GM23338 (cell line): Measurements from ENCODE around the gene HSD17B2.

Experiments
- EZH2 ChIP-seq: fragments of 200-600 bp; sonication (generic); IDR thresholded peaks from one replicate; pipeline ENCODE4 v1.8.0; 2017; ENCODE audit warnings: antibody characterized with exemption, mild to moderate bottlenecking, low read depth; ENCODE audit not compliant: unreplicated experiment
- EZH2phosphoT487 ChIP-seq: fragments of 200-600 bp; sonication (generic); IDR thresholded peaks from one replicate; pipeline ENCODE4 v1.8.1; 2018; ENCODE audit warnings: antibody characterized with exemption; ENCODE audit not compliant: unreplicated experiment
- JUNB ChIP-seq: IDR thresholded peaks from one replicate; pipeline ENCODE4 v1.6.1; 2016; ENCODE audit warnings: antibody characterized with exemption; ENCODE audit not compliant: unreplicated experiment
- POLR2AphosphoS5 ChIP-seq: IDR thresholded peaks from 2 replicates; pipeline ENCODE4 v1.6.1; 2016; ENCODE audit warnings: antibody characterized with exemption, low read depth
- ZNF331 ChIP-seq: fragments of 250-450 bp; sonication (Bioruptor Pico); IDR thresholded peaks from 2 replicates; pipeline ENCODE4 v1.5.0; 2020; ENCODE audit warnings: low read depth, mild to moderate bottlenecking, moderate library complexity
- TF ChIP-seq, protein P1 (sequence below), 2 experiments: fragments of 200-600 bp in 1 of 2; sonication (generic) in 1 of 2; conservative IDR thresholded peaks; 2 replicates each; pipeline versions ENCODE4 v1.5.1 to v1.6.1; 2016 to 2017; ENCODE audit warnings: antibody characterized with exemption in 2 of 2, low read depth in 2 of 2, mild to moderate bottlenecking in 2 of 2, moderate library complexity in 1 of 2
- TF ChIP-seq, protein P2 (sequence below): IDR thresholded peaks from one replicate; pipeline ENCODE4 v1.6.1; 2018; ENCODE audit warnings: antibody characterized with exemption; ENCODE audit not compliant: unreplicated experiment
- TF ChIP-seq, protein P3 (sequence below): IDR thresholded peaks from 2 replicates; pipeline ENCODE4 v1.6.1; 2016; ENCODE audit warnings: antibody characterized with exemption

DNA sequence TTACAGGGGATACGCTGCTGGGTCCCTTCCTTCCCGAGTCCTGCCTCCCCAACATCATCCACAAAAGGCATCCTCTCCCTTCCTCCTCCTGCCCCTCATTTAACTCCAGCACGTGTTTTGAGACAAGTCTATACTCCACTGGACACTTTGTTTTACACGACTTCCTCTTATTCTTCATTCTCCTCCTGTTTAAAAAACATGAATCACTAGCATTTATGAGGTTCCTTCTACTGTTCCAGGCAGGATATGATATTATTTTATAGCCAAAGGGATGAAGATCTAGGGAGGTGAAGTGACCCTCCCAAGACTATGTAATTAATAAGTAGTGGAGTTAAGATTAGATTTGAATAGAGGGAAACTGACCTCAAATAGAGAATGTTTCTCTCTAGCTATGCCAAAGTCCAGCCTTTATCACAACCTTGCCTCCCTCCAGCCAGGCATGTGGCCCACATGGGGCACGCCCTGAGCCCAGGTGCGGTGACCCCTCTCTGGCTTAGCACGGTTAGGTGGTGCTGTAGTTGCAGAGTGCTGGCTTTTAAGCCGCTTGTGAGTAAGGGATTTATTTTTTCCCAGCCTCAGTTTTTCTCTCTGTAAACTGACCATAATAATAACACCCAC lies 1.3 kb upstream of the HSD17B2 start:
- TF ChIP-seq, protein P1, sequence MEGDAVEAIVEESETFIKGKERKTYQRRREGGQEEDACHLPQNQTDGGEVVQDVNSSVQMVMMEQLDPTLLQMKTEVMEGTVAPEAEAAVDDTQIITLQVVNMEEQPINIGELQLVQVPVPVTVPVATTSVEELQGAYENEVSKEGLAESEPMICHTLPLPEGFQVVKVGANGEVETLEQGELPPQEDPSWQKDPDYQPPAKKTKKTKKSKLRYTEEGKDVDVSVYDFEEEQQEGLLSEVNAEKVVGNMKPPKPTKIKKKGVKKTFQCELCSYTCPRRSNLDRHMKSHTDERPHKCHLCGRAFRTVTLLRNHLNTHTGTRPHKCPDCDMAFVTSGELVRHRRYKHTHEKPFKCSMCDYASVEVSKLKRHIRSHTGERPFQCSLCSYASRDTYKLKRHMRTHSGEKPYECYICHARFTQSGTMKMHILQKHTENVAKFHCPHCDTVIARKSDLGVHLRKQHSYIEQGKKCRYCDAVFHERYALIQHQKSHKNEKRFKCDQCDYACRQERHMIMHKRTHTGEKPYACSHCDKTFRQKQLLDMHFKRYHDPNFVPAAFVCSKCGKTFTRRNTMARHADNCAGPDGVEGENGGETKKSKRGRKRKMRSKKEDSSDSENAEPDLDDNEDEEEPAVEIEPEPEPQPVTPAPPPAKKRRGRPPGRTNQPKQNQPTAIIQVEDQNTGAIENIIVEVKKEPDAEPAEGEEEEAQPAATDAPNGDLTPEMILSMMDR (conservative IDR thresholded peaks at IDR 0.05; ENCODE audit: low read depth in 2 of 2): no peak
- TF ChIP-seq POLR2AphosphoS5 (no peak), EZH2 (no peak), EZH2phosphoT487 (no peak), JUNB (no peak), ZNF331 (CRISPR knock-in tag) (no peak)
- TF ChIP-seq, protein P2, sequence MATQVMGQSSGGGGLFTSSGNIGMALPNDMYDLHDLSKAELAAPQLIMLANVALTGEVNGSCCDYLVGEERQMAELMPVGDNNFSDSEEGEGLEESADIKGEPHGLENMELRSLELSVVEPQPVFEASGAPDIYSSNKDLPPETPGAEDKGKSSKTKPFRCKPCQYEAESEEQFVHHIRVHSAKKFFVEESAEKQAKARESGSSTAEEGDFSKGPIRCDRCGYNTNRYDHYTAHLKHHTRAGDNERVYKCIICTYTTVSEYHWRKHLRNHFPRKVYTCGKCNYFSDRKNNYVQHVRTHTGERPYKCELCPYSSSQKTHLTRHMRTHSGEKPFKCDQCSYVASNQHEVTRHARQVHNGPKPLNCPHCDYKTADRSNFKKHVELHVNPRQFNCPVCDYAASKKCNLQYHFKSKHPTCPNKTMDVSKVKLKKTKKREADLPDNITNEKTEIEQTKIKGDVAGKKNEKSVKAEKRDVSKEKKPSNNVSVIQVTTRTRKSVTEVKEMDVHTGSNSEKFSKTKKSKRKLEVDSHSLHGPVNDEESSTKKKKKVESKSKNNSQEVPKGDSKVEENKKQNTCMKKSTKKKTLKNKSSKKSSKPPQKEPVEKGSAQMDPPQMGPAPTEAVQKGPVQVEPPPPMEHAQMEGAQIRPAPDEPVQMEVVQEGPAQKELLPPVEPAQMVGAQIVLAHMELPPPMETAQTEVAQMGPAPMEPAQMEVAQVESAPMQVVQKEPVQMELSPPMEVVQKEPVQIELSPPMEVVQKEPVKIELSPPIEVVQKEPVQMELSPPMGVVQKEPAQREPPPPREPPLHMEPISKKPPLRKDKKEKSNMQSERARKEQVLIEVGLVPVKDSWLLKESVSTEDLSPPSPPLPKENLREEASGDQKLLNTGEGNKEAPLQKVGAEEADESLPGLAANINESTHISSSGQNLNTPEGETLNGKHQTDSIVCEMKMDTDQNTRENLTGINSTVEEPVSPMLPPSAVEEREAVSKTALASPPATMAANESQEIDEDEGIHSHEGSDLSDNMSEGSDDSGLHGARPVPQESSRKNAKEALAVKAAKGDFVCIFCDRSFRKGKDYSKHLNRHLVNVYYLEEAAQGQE: no peak
- TF ChIP-seq, protein P3, sequence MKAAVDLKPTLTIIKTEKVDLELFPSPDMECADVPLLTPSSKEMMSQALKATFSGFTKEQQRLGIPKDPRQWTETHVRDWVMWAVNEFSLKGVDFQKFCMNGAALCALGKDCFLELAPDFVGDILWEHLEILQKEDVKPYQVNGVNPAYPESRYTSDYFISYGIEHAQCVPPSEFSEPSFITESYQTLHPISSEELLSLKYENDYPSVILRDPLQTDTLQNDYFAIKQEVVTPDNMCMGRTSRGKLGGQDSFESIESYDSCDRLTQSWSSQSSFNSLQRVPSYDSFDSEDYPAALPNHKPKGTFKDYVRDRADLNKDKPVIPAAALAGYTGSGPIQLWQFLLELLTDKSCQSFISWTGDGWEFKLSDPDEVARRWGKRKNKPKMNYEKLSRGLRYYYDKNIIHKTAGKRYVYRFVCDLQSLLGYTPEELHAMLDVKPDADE: no peak
